Thyroid gland (tissue), 4 donors: ENCODE data around the gene CACNA2D3.

Source experiments
- CTCF ChIP-seq, 6 experiments: fragments of 200-600 bp in 3 of 6; fragments of 450-650 bp in 3 of 6; sonication (generic) in 3 of 6; IDR thresholded peaks; one replicate each; pipeline ENCODE4 v1.5.1; 2016 to 2019; ENCODE audit warnings: antibody characterized with exemption in 6 of 6, mild to moderate bottlenecking in 2 of 6, inconsistent platforms in 1 of 6, moderate library complexity in 1 of 6
- POLR2A ChIP-seq, 2 donors: fragments of 450-650 bp; IDR thresholded peaks; one replicate each; pipeline ENCODE4 v1.6.1; 2017; ENCODE audit warnings: antibody characterized with exemption in 2 of 2, mild to moderate bottlenecking in 2 of 2, moderate library complexity in 1 of 2

- TF ChIP-seq CTCF (IDR thresholded peaks at IDR 0.05) (no peak), POLR2A (IDR thresholded peaks at IDR 0.05) (no peak)
Observed at GRCh38 chr3:54822206-54822605, 699.9 kb downstream of the CACNA2D3 start.
